ENCODE results near the gene TAF1L. TPM values are rescaled to one million over a fixed set of nuclear protein-coding genes. Genes with fewer than 3 reads are reported as not detected.

The TAF1L gene, protein sequence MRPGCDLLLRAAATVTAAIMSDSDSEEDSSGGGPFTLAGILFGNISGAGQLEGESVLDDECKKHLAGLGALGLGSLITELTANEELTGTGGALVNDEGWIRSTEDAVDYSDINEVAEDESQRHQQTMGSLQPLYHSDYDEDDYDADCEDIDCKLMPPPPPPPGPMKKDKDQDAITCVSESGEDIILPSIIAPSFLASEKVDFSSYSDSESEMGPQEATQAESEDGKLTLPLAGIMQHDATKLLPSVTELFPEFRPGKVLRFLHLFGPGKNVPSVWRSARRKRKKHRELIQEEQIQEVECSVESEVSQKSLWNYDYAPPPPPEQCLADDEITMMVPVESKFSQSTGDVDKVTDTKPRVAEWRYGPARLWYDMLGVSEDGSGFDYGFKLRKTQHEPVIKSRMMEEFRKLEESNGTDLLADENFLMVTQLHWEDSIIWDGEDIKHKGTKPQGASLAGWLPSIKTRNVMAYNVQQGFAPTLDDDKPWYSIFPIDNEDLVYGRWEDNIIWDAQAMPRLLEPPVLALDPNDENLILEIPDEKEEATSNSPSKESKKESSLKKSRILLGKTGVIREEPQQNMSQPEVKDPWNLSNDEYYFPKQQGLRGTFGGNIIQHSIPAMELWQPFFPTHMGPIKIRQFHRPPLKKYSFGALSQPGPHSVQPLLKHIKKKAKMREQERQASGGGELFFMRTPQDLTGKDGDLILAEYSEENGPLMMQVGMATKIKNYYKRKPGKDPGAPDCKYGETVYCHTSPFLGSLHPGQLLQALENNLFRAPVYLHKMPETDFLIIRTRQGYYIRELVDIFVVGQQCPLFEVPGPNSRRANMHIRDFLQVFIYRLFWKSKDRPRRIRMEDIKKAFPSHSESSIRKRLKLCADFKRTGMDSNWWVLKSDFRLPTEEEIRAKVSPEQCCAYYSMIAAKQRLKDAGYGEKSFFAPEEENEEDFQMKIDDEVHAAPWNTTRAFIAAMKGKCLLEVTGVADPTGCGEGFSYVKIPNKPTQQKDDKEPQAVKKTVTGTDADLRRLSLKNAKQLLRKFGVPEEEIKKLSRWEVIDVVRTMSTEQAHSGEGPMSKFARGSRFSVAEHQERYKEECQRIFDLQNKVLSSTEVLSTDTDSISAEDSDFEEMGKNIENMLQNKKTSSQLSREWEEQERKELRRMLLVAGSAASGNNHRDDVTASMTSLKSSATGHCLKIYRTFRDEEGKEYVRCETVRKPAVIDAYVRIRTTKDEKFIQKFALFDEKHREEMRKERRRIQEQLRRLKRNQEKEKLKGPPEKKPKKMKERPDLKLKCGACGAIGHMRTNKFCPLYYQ (N-terminal part only)
- total RNA-seq (not detected), polyA plus RNA-seq (under 1 TPM in 1 of 3 donors, not detected in 2; under 0.01 TPM)
- long read RNA-seq, donor 1 = 0 reads
- long read RNA-seq, donor 2 = 0 reads

DNA sequence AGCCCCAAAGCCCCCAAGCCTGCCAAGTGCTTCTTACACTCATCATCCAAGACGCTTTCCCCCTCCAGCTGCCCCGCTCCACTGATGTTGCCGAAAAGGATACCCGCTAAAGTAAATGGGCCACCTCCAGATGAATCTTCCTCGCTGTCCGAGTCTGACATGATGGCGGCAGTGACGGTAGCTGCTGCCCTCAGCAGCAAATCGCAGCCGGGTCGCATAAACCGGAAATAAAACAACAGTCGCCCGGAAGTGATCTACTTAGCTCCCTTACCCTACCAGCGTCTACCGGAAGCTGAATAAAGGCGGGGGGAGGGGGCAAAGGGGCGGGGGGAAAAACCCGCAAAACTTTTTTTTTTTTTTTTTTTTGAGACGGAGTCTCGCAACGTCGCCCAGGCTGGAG lies at the start of gene TAF1L:
TAF1L (minus strand) TSS at position 308 of the 400 bp plus-strand sequence; CDS start at position 218, 90 bp downstream.
- H3K27me3 ChIP-seq (ENCODE audit: insufficient read depth in 3 of 3, low read length in 2 of 3) = no peaks in the 10 kb centered on the region
- 92 to 95% (median 95%) methylated on average over 21 to 23 of the region's 23 CpGs for WGBS, 3 donors
- no peak within 1 kb of the TSS for H3K27ac ChIP-seq
- DNase-seq (no peak), ATAC-seq (no peak)
- H3K4me3 ChIP-seq = no peak within 1 kb of the TSS
- intact Hi-C loops (cut with DNase I) = no loop called here
- H3K4me1 ChIP-seq = no peaks in the 10 kb centered on the region
- TF ChIP-seq, protein P1, sequence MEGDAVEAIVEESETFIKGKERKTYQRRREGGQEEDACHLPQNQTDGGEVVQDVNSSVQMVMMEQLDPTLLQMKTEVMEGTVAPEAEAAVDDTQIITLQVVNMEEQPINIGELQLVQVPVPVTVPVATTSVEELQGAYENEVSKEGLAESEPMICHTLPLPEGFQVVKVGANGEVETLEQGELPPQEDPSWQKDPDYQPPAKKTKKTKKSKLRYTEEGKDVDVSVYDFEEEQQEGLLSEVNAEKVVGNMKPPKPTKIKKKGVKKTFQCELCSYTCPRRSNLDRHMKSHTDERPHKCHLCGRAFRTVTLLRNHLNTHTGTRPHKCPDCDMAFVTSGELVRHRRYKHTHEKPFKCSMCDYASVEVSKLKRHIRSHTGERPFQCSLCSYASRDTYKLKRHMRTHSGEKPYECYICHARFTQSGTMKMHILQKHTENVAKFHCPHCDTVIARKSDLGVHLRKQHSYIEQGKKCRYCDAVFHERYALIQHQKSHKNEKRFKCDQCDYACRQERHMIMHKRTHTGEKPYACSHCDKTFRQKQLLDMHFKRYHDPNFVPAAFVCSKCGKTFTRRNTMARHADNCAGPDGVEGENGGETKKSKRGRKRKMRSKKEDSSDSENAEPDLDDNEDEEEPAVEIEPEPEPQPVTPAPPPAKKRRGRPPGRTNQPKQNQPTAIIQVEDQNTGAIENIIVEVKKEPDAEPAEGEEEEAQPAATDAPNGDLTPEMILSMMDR (IDR thresholded peaks at IDR 0.05) = no peak
- peaks cover 7% of the 10 kb centered on the region for H3K9me3 ChIP-seq
- no peaks in the 10 kb centered on the region for H3K36me3 ChIP-seq (ENCODE audit: insufficient read depth in 1 of 2, low read depth in 1 of 2)

DNA sequence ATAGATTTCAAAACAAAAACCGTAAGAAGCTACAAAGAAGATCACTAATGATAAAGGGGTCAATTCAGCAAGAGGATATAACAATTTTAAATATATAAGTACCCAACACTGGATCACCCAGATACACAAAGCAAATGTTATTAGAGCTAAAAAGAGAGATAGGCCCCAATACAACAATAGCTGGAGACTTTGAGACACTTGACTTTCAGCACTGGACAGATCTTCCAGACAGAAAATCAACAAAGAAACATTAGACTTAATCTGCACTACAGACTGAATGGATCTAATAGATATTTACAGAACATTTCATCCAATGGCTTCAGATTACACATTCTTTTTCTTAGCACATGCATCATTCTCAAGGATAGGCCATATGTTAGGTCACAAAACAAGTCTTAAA lies 46.3 kb upstream of the TAF1L start:
- WGBS, 3 donors = 87 to 91% (median 90%) methylated on average over 1 of the region's 1 CpG

DNA sequence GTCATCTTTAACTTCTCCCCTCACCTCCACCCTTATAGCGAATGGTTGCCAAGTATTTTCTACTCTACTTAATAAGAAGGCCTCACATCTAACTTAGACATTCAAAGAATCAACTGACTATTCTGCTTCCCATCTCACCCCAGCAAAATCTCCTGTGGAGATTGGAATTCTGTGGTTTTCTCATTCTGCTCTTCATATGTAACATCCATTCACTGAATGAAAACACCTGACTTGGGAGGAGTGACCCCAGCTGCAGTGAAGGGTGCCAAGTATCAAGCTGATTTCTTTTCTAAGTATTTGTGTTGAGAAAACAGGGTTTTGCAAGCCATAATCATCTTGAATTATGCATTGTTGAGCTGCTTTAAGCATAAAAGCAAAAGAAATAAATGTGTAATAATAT lies 42.5 kb upstream of the TAF1L start:
- Histone ChIP-seq H3K9me3 (no peaks in the 10 kb centered on the region), H3K27ac (no peak overlapping the region), H3K4me3 (no peak overlapping the region), H3K27me3 (ENCODE audit: insufficient read depth in 3 of 3, low read length in 2 of 3) (no peaks in the 10 kb centered on the region), H3K36me3 (ENCODE audit: insufficient read depth in 1 of 2, low read depth in 1 of 2) (no peaks in the 10 kb centered on the region), H3K4me1 (no peaks in the 10 kb centered on the region)
- ATAC-seq (no peak), DNase-seq (no peak)
- TF ChIP-seq, protein P1 (IDR thresholded peaks at IDR 0.05) = no peak
- WGBS, 3 donors = 85 to 91% (median 90%) methylated on average over 1 of the region's 1 CpG
- intact Hi-C loops (cut with DNase I) = no loop called here

More for the DNA sequence above, 46.3 kb upstream of the TAF1L start:
- no peaks in the 10 kb centered on the region for H3K36me3 ChIP-seq (ENCODE audit: insufficient read depth in 1 of 2, low read depth in 1 of 2)
- H3K9me3 ChIP-seq = no peaks in the 10 kb centered on the region
- no peak overlapping the region for H3K27ac ChIP-seq
- H3K4me3 ChIP-seq = no peak overlapping the region
- intact Hi-C loops (cut with DNase I) = no loop called here
- no peak for ATAC-seq
- DNase-seq = no peak
- TF ChIP-seq, protein P1 (IDR thresholded peaks at IDR 0.05) = no peak
- H3K27me3 ChIP-seq (ENCODE audit: insufficient read depth in 3 of 3, low read length in 2 of 3) = no peaks in the 10 kb centered on the region
- no peaks in the 10 kb centered on the region for H3K4me1 ChIP-seq

DNA sequence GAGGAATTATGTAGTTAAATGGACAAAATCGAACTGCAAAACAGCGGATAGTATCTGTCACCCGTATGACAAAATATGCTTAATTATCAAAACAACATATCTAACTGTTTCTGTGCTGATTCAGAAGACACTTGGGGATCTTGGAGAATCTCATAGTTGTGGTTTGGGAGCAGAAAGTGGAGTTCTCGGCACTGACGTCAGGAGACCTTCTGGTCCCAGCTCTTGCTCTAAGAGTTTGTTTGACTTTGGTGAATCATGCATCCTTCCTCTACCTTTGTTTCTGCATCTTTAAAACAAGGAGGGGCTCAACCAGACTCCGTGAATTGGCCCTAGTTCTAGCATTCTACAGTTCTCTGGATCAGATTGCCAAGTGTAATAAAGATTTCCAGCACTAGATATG lies 37.0 kb upstream of the TAF1L start:
- no peaks in the 10 kb centered on the region for H3K36me3 ChIP-seq (ENCODE audit: insufficient read depth in 1 of 2, low read depth in 1 of 2)
- TF ChIP-seq, protein P1 (IDR thresholded peaks at IDR 0.05) = no peak
- H3K27me3 ChIP-seq (ENCODE audit: insufficient read depth in 3 of 3, low read length in 2 of 3) = no peaks in the 10 kb centered on the region
- H3K4me3 ChIP-seq = no peak overlapping the region
- H3K27ac ChIP-seq = no peak overlapping the region
- ATAC-seq = no peak
- no peak for DNase-seq
- H3K9me3 ChIP-seq = no peaks in the 10 kb centered on the region
- intact Hi-C loops (cut with DNase I) = no loop called here
- WGBS, 3 donors = 65 to 70% (median 69%) methylated on average over 6 of the region's 6 CpGs
- no peaks in the 10 kb centered on the region for H3K4me1 ChIP-seq

All from psoas muscle (tissue), 8 donors.